22Rv1 (cell line): Measurements from ENCODE around the gene ACTL8.

ENCODE experiments used
- ZFX ChIP-seq: fragments of 450-650 bp; IDR thresholded peaks from 2 replicates; pipeline ENCODE4 v1.6.1; 2017; ENCODE audit warnings: antibody characterized with exemption, borderline replicate concordance
- TF ChIP-seq, protein P1 (sequence below): fragments of 450-650 bp; IDR thresholded peaks from 2 replicates; pipeline ENCODE4 v1.5.1; 2017; ENCODE audit warnings: mild to moderate bottlenecking

DNA sequence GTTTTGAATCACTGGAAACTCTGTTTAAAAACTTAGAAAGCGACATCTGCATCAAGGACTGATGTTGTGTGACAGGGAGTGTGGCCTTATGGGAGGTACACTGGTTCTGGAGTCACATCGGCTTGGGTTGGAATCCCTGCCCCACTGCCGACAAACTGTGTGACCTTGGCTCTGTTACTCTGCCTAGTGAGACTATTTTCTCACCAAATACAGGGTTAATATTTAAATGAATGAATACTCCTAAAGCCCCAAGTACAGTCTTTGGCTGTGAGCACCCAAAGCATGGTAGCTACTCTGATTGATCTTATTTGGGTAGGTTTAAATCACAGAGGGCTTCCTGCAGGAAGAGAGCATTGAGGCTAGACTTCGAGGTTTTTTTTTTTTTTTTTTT, 102.0 kb downstream of the ACTL8 start:
- TF ChIP-seq, protein P1, sequence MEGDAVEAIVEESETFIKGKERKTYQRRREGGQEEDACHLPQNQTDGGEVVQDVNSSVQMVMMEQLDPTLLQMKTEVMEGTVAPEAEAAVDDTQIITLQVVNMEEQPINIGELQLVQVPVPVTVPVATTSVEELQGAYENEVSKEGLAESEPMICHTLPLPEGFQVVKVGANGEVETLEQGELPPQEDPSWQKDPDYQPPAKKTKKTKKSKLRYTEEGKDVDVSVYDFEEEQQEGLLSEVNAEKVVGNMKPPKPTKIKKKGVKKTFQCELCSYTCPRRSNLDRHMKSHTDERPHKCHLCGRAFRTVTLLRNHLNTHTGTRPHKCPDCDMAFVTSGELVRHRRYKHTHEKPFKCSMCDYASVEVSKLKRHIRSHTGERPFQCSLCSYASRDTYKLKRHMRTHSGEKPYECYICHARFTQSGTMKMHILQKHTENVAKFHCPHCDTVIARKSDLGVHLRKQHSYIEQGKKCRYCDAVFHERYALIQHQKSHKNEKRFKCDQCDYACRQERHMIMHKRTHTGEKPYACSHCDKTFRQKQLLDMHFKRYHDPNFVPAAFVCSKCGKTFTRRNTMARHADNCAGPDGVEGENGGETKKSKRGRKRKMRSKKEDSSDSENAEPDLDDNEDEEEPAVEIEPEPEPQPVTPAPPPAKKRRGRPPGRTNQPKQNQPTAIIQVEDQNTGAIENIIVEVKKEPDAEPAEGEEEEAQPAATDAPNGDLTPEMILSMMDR, result no peak
- TF ChIP-seq ZFX, result no peak
